ENCODE measurements around the gene ARFGAP3.

DNA sequence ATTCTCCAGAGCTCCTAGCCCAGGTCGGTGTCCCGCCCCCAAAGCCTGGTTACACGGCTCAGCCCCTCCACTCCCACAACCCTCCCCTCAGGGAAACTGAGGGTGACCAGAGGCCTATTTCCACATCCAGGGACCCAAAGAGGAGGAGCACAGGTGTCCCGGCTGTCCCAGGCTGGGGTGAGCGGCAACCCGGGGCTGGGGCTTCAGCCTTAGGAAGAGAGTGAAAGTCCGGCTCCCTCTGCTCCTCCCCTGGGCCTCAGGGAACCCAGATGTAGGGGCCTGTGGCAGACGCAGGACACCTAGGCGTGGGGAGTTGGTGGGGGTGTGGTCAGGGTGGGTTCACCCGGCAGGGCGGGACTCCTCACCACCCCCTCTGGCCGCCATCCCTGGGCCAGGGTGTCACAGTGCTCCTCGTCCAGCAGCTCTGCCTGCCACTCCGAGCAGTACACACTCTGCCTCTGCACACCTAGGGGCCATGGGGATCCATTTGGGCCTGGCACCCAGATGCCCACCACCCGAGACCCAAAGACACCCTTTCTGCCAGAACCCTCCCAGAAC, 63.1 kb downstream of the ARFGAP3 start:
- TF ChIP-seq CTCF (IDR thresholded peaks at IDR 0.05) (no peak), POLR2AphosphoS5 (IDR thresholded peaks at IDR 0.05) (no peak), EP300 (IDR thresholded peaks at IDR 0.05) (no peak), POLR2A (IDR thresholded peaks at IDR 0.05) (no peak)

Measured in gastroesophageal sphincter (tissue), 3 donors.